ENCODE data around the gene OR52I2.
A peak's percentile ranks its signal among the peaks of the same experiment; 100 is the strongest.

OR52I2 gene

DNA sequence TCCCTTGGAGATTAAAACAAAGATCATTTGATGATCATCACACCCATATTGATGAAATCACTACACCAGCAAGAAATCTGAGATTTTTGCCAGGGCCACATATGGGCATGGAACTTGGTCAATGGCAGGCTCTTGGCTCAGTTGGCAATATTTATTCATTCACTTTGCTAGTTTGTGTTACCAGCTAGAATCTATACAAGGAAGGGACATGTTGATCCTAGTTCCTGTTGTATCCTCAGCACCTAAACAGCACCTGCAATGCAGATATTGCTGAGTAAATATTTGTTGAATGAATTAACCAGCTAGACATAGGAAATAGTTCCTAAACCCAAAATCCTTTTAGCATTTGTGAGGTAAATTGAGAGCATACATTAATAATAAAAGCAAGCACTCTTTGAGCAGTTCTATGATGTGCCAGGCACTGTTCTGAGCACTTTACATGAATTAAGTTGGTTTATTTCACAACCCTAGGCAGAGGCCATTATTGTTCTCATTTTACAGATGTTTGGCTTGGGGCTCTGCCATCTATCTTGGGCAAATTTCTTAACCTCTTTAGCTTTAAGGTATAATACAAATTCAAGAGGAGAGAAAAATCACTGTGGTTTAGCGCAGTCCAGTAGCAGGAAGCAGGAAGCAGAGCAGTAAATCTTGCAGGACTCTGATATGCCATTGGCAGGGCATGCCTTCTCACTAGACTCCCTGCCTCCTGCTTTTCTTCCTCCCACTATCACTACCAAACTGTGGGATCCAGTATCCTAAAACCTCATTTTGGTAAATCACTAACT lies 24.9 kb downstream of the OR52I2 start:
- no peak overlapping the region for H3K4me3 ChIP-seq (ENCODE audit: control insufficient read depth, low read depth, low read length)
- DNase-seq (ENCODE audit: low read depth): peak; percentile 43
- TF ChIP-seq, protein P1, sequence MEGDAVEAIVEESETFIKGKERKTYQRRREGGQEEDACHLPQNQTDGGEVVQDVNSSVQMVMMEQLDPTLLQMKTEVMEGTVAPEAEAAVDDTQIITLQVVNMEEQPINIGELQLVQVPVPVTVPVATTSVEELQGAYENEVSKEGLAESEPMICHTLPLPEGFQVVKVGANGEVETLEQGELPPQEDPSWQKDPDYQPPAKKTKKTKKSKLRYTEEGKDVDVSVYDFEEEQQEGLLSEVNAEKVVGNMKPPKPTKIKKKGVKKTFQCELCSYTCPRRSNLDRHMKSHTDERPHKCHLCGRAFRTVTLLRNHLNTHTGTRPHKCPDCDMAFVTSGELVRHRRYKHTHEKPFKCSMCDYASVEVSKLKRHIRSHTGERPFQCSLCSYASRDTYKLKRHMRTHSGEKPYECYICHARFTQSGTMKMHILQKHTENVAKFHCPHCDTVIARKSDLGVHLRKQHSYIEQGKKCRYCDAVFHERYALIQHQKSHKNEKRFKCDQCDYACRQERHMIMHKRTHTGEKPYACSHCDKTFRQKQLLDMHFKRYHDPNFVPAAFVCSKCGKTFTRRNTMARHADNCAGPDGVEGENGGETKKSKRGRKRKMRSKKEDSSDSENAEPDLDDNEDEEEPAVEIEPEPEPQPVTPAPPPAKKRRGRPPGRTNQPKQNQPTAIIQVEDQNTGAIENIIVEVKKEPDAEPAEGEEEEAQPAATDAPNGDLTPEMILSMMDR (conservative IDR thresholded peaks at IDR 0.05; ENCODE audit: control insufficient read depth, insufficient read depth, low read depth, low read length): no peak

DNA sequence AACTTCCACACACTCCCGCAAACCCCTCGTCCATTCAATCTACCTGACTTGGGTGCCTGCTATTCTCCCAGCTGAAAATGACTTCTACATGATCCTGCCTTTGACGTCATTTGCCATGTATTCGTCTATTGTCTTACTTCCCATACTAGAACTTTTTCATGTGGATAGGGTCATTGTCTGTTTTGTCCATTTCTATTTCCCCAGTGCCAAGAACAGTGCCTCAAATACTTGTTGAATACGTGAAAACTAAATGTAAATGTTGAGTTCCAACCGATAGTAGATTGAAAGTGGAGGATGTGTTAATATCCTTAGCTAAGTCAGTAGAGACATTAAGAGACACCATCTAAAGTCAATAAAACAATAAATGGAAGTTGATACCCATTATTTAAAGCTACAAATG lies 25.6 kb downstream of the OR52I2 start:
- TF ChIP-seq, protein P1 (conservative IDR thresholded peaks at IDR 0.05; ENCODE audit: control insufficient read depth, insufficient read depth, low read depth, low read length): no peak
- DNase-seq (ENCODE audit: low read depth): peak; percentile 32
- peak overlapping the region; percentile 71 for H3K4me3 ChIP-seq (ENCODE audit: control insufficient read depth, low read depth, low read length)

DNA sequence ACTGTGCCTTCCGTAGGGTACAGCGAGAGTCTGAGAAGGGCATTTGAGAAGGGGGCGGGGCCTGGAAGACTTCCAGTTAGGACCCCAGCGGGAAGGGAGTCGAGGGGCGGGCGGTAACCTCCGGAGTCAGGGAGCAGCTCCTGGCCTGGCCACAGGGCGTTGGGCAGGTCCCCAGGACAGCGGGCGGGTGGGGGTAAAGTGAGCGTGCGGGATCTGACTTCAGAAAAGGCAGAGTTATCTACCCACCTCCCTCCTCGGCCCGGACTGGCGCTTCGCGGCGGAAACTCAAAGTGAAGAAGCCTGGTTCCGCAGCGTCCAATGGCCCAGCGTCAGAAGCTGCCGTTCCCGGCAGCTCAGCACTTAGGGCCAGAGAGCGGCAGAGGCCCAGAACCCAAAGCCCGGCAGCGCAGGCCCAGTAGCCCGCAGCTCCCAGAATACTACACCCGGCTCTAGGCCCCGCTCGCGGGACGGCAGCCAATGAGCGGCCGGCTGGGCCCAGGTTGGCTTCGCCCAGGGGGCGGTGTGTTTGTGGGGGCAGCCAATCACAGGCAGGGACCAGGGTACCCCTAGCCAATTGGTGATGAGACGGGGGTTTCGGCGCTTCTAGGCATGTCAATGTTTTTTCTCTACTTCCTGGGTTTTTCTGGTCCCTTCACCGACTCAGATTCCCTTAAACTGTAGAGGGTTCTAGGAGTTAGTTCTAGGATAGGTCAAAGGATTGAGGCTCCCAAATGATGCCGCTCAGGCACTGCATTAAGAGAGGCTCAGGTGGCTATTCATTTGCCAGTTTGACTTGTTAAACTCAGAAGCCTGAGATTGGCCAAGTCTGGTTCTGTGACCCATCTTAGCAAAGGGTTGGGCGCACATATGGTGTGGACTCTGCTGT lies 26.5 kb downstream of the OR52I2 start, which contains the start of gene TRIM68:
TRIM68 (minus strand) TSS at position 451 of the 886 bp plus-strand sequence. CDS start 2,727 bp downstream, outside the sequence.
- DNase-seq (ENCODE audit: low read depth): peak; percentile 93
- TF ChIP-seq, protein P1 (conservative IDR thresholded peaks at IDR 0.05; ENCODE audit: control insufficient read depth, insufficient read depth, low read depth, low read length): no peak
- peak within 1 kb of the TSS; percentile 71 for H3K4me3 ChIP-seq (ENCODE audit: control insufficient read depth, low read depth, low read length)

DNA sequence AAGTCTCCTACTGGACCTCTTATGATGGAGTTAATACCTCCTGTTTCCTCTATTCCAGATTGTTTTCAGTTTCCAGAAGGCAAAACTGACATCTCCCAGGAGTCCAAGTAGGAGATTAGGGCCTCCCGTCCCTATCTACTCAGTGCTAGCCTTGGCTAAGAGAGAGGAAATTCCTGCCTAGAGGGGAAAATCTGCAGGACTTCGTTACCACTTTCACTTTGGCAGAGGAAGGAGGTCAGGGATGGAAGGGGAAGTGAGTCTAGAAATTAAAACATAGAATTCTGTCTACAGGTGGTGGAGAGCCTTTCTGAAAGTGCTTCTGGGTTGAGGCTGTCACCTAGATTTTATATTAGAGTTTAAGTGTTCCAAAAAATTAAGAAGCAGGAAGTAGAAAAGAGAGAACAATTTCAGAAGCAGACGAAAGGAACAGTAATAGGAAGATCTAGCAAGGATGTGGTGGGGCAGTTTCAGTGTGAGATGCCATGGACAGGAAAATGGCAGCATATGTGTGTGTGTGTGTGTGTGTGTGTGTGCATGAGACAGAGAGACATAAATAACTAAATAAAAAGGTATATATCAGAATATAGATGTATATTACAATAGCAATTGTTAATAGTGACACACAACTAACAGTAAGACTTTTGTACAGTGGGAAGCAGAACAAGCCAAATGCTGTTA lies 28.9 kb downstream of the OR52I2 start:
- TF ChIP-seq, protein P1 (conservative IDR thresholded peaks at IDR 0.05; ENCODE audit: control insufficient read depth, insufficient read depth, low read depth, low read length): no peak
- H3K4me3 ChIP-seq (ENCODE audit: control insufficient read depth, low read depth, low read length): no peak overlapping the region
- DNase-seq (ENCODE audit: low read depth): no peak

DNA sequence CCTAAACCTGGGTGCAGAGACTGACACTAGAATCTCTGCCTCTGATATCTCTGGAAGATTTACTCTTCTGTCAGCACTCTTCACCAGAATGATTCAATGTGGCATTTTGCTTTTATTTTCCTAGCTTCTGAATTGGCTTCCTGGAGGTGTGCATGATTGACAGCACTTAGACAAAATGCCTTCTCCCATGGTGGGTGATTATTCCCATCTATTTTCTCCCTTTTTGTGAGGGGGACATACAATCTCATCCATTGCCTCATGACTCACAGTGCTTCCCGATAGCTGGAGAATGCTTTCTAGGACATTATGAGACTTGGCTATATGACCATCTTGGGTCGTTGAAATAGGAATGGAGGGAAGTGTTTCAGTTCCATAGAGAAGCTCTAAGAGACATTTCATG lies 30.4 kb downstream of the OR52I2 start:
- TF ChIP-seq, protein P1 (conservative IDR thresholded peaks at IDR 0.05; ENCODE audit: control insufficient read depth, insufficient read depth, low read depth, low read length): no peak
- no peak for DNase-seq (ENCODE audit: low read depth)
- H3K4me3 ChIP-seq (ENCODE audit: control insufficient read depth, low read depth, low read length): no peak overlapping the region

DNA sequence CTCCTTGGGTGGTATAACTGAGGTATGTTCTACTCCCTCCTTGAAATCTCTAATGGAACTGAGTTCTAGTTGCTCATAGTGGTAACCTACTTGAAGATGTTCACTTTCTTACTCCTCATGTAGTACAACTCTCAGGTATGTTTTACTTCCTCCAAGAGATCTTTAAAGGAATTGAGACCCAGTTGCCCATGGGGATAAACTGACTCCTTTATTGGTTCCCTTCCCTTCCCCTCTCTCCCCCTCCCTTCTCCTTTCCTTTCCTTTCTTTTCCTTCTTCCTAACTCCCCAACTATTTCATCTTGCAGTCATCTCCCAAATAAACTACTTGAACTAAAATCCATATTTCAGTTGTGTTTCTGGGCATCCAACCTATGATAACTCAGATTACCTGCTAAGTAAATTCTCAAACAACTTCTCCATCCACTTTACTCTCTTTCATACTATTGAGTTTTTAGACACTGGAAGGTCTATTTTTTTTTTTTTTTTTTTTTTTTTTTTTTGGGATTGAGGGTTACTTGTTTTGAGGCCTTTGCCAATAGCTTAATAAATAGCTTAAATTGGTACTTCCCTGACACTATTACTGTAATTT lies 34.4 kb downstream of the OR52I2 start:
- no peak overlapping the region for H3K4me3 ChIP-seq (ENCODE audit: control insufficient read depth, low read depth, low read length)
- TF ChIP-seq, protein P1 (conservative IDR thresholded peaks at IDR 0.05; ENCODE audit: control insufficient read depth, insufficient read depth, low read depth, low read length): no peak
- no peak for DNase-seq (ENCODE audit: low read depth)

Data from fibroblast of mammary gland (primary cell).